Hypothalamus (tissue), 51 donors: ENCODE data around the gene ADCY5.

Experiments used
- DNase-seq, 51 donors: peaks; one replicate each; lab custom pipeline; 2025; lab: John Stamatoyannopoulos, UW

ADCY5 gene

GRCh38 chr3:123347691-123348264 lies 101.1 kb downstream of the ADCY5 start:
- no peak for DNase-seq

- DNase-seq = no peak
Observed at GRCh38 chr3:123347205-123347604, 101.7 kb downstream of the ADCY5 start.

GRCh38 chr3:123346021-123346420 lies 102.9 kb downstream of the ADCY5 start:
- no peak for DNase-seq

GRCh38 chr3:123344907-123345594 lies 103.8 kb downstream of the ADCY5 start:
- DNase-seq = no peak

- peak in 1 of 51 donors; percentile 10 for DNase-seq
Observed at GRCh38 chr3:123344175-123344906, 104.5 kb downstream of the ADCY5 start.

GRCh38 chr3:123343296-123344174 lies 105.4 kb downstream of the ADCY5 start:
- DNase-seq = no peak

- DNase-seq = no peak
Observed at GRCh38 chr3:123342631-123343080, 106.2 kb downstream of the ADCY5 start.

GRCh38 chr3:123341871-123342630 lies 106.8 kb downstream of the ADCY5 start:
- peak in 1 of 51 donors; percentile 13 for DNase-seq

GRCh38 chr3:123340336-123340735 lies 108.6 kb downstream of the ADCY5 start:
- DNase-seq = no peak

GRCh38 chr3:123339302-123339701 lies 109.6 kb downstream of the ADCY5 start:
- no peak for DNase-seq

GRCh38 chr3:123338620-123339061 lies 110.2 kb downstream of the ADCY5 start:
- DNase-seq = no peak

- no peak for DNase-seq
Observed at GRCh38 chr3:123337948-123338619, 110.8 kb downstream of the ADCY5 start.

GRCh38 chr3:123337226-123337625 lies 111.7 kb downstream of the ADCY5 start:
- DNase-seq = no peak

- no peak for DNase-seq
Observed at GRCh38 chr3:123336441-123336851, 112.4 kb downstream of the ADCY5 start.

GRCh38 chr3:123336001-123336400 lies 112.9 kb downstream of the ADCY5 start:
- DNase-seq = no peak

- no peak for DNase-seq
Observed at GRCh38 chr3:123335007-123335670, 113.8 kb downstream of the ADCY5 start.

- no peak for DNase-seq
Observed at GRCh38 chr3:123334056-123334455, 114.8 kb downstream of the ADCY5 start.

- DNase-seq = peak in 1 of 51 donors; percentile 10
Observed at GRCh38 chr3:123333401-123333800, 115.5 kb downstream of the ADCY5 start.

GRCh38 chr3:123332124-123332641 lies 116.7 kb downstream of the ADCY5 start:
- DNase-seq = no peak
